PFSK-1 (cell line): ENCODE data around the gene GLRB.

ENCODE experiments used
- POLR2AphosphoS5 ChIP-seq: IDR thresholded peaks from 2 replicates; pipeline ENCODE4 v1.6.1; 2012; ENCODE audit warnings: low read depth, mild to moderate bottlenecking, control low read depth, low read length, moderate library complexity
- SIN3A ChIP-seq: IDR thresholded peaks from 2 replicates; pipeline ENCODE4 v1.6.1; 2012; ENCODE audit warnings: mild to moderate bottlenecking, low read length, moderate library complexity, borderline replicate concordance; ENCODE audit not compliant: insufficient read depth
- TAF1 ChIP-seq: IDR thresholded peaks from 2 replicates; pipeline ENCODE4 v1.6.1; 2012; ENCODE audit warnings: low read length, control low read depth, borderline replicate concordance; ENCODE audit not compliant: insufficient read depth
- TF ChIP-seq, protein P1 (sequence below), 2 experiments: IDR thresholded peaks; 2 replicates each; pipeline versions ENCODE4 v1.6.1 to v1.8.0; 2011 to 2012; ENCODE audit warnings: low read depth in 2 of 2, low read length in 2 of 2, control low read depth in 1 of 2, inconsistent platforms in 1 of 2, mild to moderate bottlenecking in 1 of 2, moderate library complexity in 1 of 2; ENCODE audit not compliant: insufficient read depth in 1 of 2

DNA sequence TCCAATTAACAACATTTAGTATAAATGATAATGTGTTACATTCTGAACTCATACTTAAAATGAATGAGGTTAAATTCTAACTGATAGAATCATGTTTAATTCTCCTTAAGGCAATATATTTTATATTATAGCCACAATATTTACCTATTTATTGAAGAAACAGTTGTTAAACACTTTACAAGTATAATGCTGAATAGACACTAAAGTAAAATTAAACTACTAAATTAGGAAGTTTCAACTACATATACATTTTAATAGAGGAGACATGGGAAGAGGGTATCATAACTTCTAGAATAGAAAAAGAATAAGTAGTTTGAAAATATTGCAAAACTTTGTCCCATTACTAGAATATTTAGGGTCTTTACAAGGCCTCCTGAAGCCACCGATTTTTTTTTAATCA lies 108.3 kb downstream of the GLRB start:
- no peak for TF ChIP-seq POLR2AphosphoS5
- TF ChIP-seq TAF1, result no peak
- TF ChIP-seq SIN3A, result no peak
- TF ChIP-seq, protein P1, sequence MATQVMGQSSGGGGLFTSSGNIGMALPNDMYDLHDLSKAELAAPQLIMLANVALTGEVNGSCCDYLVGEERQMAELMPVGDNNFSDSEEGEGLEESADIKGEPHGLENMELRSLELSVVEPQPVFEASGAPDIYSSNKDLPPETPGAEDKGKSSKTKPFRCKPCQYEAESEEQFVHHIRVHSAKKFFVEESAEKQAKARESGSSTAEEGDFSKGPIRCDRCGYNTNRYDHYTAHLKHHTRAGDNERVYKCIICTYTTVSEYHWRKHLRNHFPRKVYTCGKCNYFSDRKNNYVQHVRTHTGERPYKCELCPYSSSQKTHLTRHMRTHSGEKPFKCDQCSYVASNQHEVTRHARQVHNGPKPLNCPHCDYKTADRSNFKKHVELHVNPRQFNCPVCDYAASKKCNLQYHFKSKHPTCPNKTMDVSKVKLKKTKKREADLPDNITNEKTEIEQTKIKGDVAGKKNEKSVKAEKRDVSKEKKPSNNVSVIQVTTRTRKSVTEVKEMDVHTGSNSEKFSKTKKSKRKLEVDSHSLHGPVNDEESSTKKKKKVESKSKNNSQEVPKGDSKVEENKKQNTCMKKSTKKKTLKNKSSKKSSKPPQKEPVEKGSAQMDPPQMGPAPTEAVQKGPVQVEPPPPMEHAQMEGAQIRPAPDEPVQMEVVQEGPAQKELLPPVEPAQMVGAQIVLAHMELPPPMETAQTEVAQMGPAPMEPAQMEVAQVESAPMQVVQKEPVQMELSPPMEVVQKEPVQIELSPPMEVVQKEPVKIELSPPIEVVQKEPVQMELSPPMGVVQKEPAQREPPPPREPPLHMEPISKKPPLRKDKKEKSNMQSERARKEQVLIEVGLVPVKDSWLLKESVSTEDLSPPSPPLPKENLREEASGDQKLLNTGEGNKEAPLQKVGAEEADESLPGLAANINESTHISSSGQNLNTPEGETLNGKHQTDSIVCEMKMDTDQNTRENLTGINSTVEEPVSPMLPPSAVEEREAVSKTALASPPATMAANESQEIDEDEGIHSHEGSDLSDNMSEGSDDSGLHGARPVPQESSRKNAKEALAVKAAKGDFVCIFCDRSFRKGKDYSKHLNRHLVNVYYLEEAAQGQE (IDR thresholded peaks at IDR 0.05; ENCODE audit: insufficient read depth in 1 of 2, low read depth in 2 of 2, low read length in 2 of 2), result no peak
